ENCODE measurements around the gene CEP350.

- TF ChIP-seq CTCF (CRISPR knock-in tag; IDR thresholded peaks at IDR 0.05) (peak; percentile 26; the same call in 1 of the 2 replicates), ZSCAN29 (CRISPR knock-in tag; conservative IDR thresholded peaks at IDR 0.05) (no peak), NFIC (IDR thresholded peaks at IDR 0.05; ENCODE audit: low read length) (no peak), ZNF281 (CRISPR knock-in tag; IDR thresholded peaks at IDR 0.05; ENCODE audit: borderline replicate concordance) (no peak), ZNF597 (CRISPR knock-in tag; IDR thresholded peaks at IDR 0.05) (no peak), ESRRA (CRISPR knock-in tag; IDR thresholded peaks at IDR 0.05; ENCODE audit: low read depth) (no peak)
These were observed 199.9 kb downstream of the CEP350 start, which contains the start of gene QSOX1 for GRCh38 chr1:180154325-180155181.
